Measurements from ENCODE around the gene NIPA2. TPM values are rescaled to one million over a fixed set of nuclear protein-coding genes. Genes with fewer than 3 reads are reported as not detected.

Gene NIPA2
- total and polyA plus RNA-seq, 2 donors (not counting 1 experiment from before 2014, with no cell fraction given), result 47.7 to 64.7 TPM

GRCh38 chr15:22850055-22850454 lies 11.6 kb downstream of the NIPA2 start:
- Histone ChIP-seq H3K36me3 (ENCODE audit: control insufficient read depth, insufficient read depth, low read length) (peaks cover 11% of the 10 kb centered on the region), H3K4me1 (ENCODE audit: control insufficient read depth, extremely low read depth, insufficient read depth, low read length) (no peaks in the 10 kb centered on the region), H3K9me3 (ENCODE audit: control insufficient read depth, insufficient read depth, low read depth, low read length) (no peaks in the 10 kb centered on the region), H2AFZ (ENCODE audit: low read length) (no peak overlapping the region), H3K4me2 (ENCODE audit: extremely low read depth, insufficient read depth, low read length) (no peak overlapping the region), H3K27me3 (ENCODE audit: control insufficient read depth, insufficient read depth, low read length) (no peaks in the 10 kb centered on the region), H3K27ac (ENCODE audit: insufficient read depth, low read length) (no peak overlapping the region), H4K20me1 (ENCODE audit: control insufficient read depth, extremely low read depth, insufficient read depth, low read length) (no peaks in the 10 kb centered on the region), H3K4me3 (replicated peaks in 1 of 4; ENCODE audit: control extremely low read depth in 1 of 4, insufficient read depth in 1 of 4, low read depth in 3 of 4, low read length in 4 of 4) (no peak overlapping the region), H3K79me2 (ENCODE audit: control insufficient read depth, insufficient read depth, low read length) (peaks cover 34% of the 10 kb centered on the region), H3K9ac (ENCODE audit: insufficient read depth, low read length) (no peak overlapping the region)
- peak in 1 of 2 donors; percentile 42 for DNase-seq (ENCODE audit: low read depth in 2 of 2)
- TF ChIP-seq EZH2 (IDR thresholded peaks at IDR 0.05; ENCODE audit: low read length, missing control alignments), result no peak
- TF ChIP-seq CTCF (conservative IDR thresholded peaks at IDR 0.05 in 1 of 2, IDR thresholded peaks at IDR 0.05 in 1 of 2; ENCODE audit: low read depth in 1 of 2, low read length in 2 of 2), result no peak

DNA sequence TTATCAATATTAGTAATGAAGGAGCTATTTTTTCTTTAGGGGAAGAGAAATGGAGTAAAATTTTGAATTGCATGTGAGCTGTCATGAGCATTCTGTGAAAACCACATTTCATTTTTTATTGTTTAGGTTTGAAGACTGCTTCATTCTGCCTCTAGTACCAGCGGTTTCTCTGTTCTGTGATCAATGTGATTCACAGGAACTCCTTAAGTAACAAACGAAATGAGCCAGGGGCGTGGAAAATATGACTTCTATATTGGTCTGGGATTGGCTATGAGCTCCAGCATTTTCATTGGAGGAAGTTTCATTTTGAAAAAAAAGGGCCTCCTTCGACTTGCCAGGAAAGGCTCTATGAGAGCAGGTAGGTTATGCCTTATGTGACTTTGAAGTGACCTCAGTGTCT lies 13.0 kb downstream of the NIPA2 start:
- no peak for DNase-seq (ENCODE audit: low read depth in 2 of 2)
- no peak overlapping the region for H3K9ac ChIP-seq (ENCODE audit: insufficient read depth, low read length)
- H3K4me1 ChIP-seq (ENCODE audit: control insufficient read depth, extremely low read depth, insufficient read depth, low read length), result no peaks in the 10 kb centered on the region
- no peak overlapping the region for H2AFZ ChIP-seq (ENCODE audit: low read length)
- peaks cover 7% of the 10 kb centered on the region for H3K36me3 ChIP-seq (ENCODE audit: control insufficient read depth, insufficient read depth, low read length)
- TF ChIP-seq CTCF (conservative IDR thresholded peaks at IDR 0.05 in 1 of 2, IDR thresholded peaks at IDR 0.05 in 1 of 2; ENCODE audit: low read depth in 1 of 2, low read length in 2 of 2), result no peak
- TF ChIP-seq EZH2 (IDR thresholded peaks at IDR 0.05; ENCODE audit: low read length, missing control alignments), result no peak
- no peak overlapping the region for H3K4me2 ChIP-seq (ENCODE audit: extremely low read depth, insufficient read depth, low read length)
- peaks cover 23% of the 10 kb centered on the region for H3K79me2 ChIP-seq (ENCODE audit: control insufficient read depth, insufficient read depth, low read length)
- no peak overlapping the region for H3K4me3 ChIP-seq (replicated peaks in 1 of 4; ENCODE audit: control extremely low read depth in 1 of 4, insufficient read depth in 1 of 4, low read depth in 3 of 4, low read length in 4 of 4)
- H3K27me3 ChIP-seq (ENCODE audit: control insufficient read depth, insufficient read depth, low read length), result no peaks in the 10 kb centered on the region
- H3K27ac ChIP-seq (ENCODE audit: insufficient read depth, low read length), result no peak overlapping the region
- H3K9me3 ChIP-seq (ENCODE audit: control insufficient read depth, insufficient read depth, low read depth, low read length), result no peaks in the 10 kb centered on the region
- H4K20me1 ChIP-seq (ENCODE audit: control insufficient read depth, extremely low read depth, insufficient read depth, low read length), result no peaks in the 10 kb centered on the region

DNA sequence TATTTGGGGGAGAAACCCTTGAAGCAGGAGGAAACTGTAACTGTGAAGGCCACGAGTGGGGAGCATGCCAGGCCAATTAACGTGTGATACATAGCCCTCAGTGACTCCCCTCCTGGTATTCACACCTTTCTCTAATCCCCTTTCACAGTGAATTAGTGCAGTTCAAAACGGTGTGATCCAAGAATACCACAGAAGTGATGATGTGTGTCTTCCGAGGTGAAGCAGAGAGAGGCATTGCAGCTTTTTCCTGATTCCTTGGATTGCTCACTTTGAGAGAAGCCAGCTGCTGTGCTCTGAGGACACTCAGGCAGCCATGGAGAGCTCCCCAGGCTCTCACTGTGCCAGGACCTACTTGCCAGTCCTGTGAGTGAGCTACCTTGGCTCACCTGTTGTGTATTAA lies 17.3 kb downstream of the NIPA2 start:
- DNase-seq (ENCODE audit: low read depth in 2 of 2), result no peak
- Histone ChIP-seq H3K27ac (ENCODE audit: insufficient read depth, low read length) (no peak overlapping the region), H3K36me3 (ENCODE audit: control insufficient read depth, insufficient read depth, low read length) (peaks cover 7% of the 10 kb centered on the region), H3K79me2 (ENCODE audit: control insufficient read depth, insufficient read depth, low read length) (peaks cover 2% of the 10 kb centered on the region), H3K27me3 (ENCODE audit: control insufficient read depth, insufficient read depth, low read length) (no peaks in the 10 kb centered on the region), H3K4me1 (ENCODE audit: control insufficient read depth, extremely low read depth, insufficient read depth, low read length) (no peaks in the 10 kb centered on the region), H3K4me3 (replicated peaks in 1 of 4; ENCODE audit: control extremely low read depth in 1 of 4, insufficient read depth in 1 of 4, low read depth in 3 of 4, low read length in 4 of 4) (no peak overlapping the region), H3K4me2 (ENCODE audit: extremely low read depth, insufficient read depth, low read length) (no peak overlapping the region), H2AFZ (ENCODE audit: low read length) (no peak overlapping the region), H3K9ac (ENCODE audit: insufficient read depth, low read length) (no peak overlapping the region), H4K20me1 (ENCODE audit: control insufficient read depth, extremely low read depth, insufficient read depth, low read length) (no peaks in the 10 kb centered on the region), H3K9me3 (ENCODE audit: control insufficient read depth, insufficient read depth, low read depth, low read length) (no peaks in the 10 kb centered on the region)
- no peak for TF ChIP-seq CTCF (conservative IDR thresholded peaks at IDR 0.05 in 1 of 2, IDR thresholded peaks at IDR 0.05 in 1 of 2; ENCODE audit: low read depth in 1 of 2, low read length in 2 of 2)
